DMS114 treated with DMSO at 0.1 percent for 48 hours (cell line): ENCODE results near the gene MRLN.

Experiments
- DNase-seq: peaks from one replicate; lab custom pipeline; 2025; ENCODE audit not compliant: unreplicated experiment; lab: John Stamatoyannopoulos, UW

Gene MRLN

GRCh38 chr10:59706851-59707797 lies 46.1 kb downstream of the MRLN start:
- no peak for DNase-seq

GRCh38 chr10:59705931-59706330 lies 47.3 kb downstream of the MRLN start:
- no peak for DNase-seq

DNA sequence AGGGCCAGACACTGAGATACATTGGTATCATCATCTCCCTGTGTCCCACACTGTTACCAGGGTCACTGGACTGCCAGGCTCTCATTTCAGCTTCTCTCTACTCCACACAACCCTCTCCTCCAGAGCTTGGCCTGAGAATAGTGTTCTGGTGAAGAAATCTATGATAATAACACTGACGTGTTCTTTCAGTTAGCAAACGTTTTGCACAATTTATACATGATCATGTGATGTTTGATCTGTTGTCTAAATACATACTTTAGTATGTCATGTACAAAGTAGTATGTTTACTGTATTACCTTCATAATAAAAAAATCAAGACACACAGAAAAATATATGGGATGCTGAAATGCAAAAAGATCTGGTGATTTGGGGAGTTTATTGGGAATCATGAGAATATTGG lies 48.6 kb downstream of the MRLN start:
- no peak for DNase-seq

DNA sequence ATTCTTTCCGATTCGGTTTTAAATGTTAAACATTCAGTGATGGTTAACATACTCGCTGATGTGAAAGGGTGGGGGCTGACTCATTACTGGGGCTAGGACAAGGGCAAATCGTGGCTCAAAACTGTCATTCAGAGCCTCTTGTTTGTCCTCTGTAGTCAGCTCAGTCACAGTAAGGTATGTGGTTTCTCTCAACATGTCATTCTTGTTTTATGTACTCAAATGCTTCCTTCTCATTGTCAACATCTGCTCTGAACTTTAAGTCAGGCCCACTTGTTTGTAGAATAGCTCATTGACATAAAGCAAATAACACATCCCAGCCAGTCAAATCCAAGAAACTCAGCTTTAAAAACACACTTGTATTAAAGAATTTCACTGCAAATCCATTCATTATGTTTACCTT lies 50.9 kb downstream of the MRLN start:
- no peak for DNase-seq

GRCh38 chr10:59700709-59701108 lies 52.5 kb downstream of the MRLN start:
- DNase-seq, result no peak

DNA sequence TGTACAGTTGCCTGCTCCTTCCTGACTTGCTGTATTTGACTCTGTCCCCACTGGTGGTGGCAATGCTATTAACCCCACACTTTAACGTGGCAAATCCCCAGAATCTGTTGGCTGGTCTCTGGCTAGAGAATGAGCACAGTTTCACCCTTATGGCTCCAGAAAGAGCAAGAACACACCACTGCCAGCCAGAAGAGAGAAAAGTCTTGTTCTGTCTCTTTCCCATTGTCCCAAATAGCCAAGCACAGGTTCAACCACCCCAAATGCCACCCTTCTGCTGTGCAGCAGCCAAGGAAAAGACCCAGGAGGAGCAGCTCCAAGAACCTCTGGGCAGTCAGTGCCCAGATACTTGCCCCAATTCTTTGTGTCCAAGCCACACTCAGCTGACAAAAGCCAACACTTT lies 54.9 kb downstream of the MRLN start:
- no peak for DNase-seq

GRCh38 chr10:59695637-59696036 lies 57.6 kb downstream of the MRLN start:
- no peak for DNase-seq

- no peak for DNase-seq
Measured at GRCh38 chr10:59694936-59695335, 58.3 kb downstream of the MRLN start.

DNA sequence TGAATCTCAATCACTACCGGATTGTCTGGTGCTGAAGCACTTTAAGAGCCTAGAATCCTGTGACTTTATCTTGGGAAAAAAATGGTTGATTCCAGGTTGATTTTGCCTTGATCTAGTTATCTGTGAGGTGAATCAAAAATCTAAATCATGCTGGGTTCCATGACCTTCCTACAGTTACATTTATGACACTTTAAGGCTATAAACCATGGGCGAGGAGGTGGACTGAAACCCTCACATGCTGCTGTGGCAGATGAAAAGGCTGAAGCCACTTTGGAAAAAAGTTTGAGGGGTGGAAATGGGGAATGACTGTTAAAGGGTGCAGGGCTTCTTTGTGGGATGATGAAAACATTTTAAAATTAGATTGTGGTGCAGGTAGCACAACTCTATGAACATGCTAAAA lies 61.1 kb downstream of the MRLN start:
- no peak for DNase-seq

DNA sequence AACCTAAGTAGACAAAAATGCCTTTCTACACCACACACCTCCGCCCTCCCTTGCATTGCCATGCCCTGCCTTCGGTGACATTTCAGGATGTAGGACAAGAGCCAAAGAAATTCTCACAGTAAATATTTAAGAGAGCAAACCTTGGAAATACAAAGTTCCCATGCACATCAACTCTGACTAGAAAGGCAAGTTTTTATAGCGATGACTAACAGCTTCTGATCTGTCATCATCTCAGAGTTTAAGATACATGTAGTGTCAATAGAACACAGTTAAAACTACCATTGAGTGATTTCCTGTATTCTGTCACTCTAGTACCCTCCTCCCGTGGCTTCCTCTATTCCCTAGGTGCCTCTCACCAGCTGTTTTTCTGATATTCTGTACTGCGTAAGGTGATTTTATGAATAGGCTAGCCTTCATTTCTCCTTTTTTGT lies 64.3 kb downstream of the MRLN start:
- no peak for DNase-seq

GRCh38 chr10:59687657-59688056 lies 65.6 kb downstream of the MRLN start:
- DNase-seq, result no peak
